Lower lobe of right lung (tissue), 2 donors: ENCODE measurements around the gene CDKN2AIP. TPM values are rescaled to one million over a fixed set of nuclear protein-coding genes. Genes with fewer than 3 reads are reported as not detected.

Experiments
- ATAC-seq, 2 donors: fragments of 200-7000 bp; cut with Tn5 transposase; one replicate each; pipeline ENCODE4 v1.9.1; 2020 to 2022; ENCODE audit warnings: mild to moderate bottlenecking in 2 of 2, moderate library complexity in 2 of 2
- DNase-seq: peaks from one replicate; pipeline ENCODE4 v3.0.0-alpha.2; 2020
- H3K27ac ChIP-seq: fragments of 200-600 bp; one replicate; pipeline ENCODE4 v1.8.0; 2022
- H3K27me3 ChIP-seq: fragments of 200-600 bp; one replicate; pipeline ENCODE4 v1.8.0; 2022; ENCODE audit warnings: low read depth
- H3K36me3 ChIP-seq: fragments of 200-600 bp; one replicate; pipeline ENCODE4 v1.8.0; 2022; ENCODE audit warnings: mild to moderate bottlenecking
- H3K4me1 ChIP-seq: fragments of 200-600 bp; one replicate; pipeline ENCODE4 v1.8.0; 2022
- H3K4me3 ChIP-seq: fragments of 200-600 bp; one replicate; pipeline ENCODE4 v1.8.0; 2022; ENCODE audit warnings: mild to moderate bottlenecking
- H3K9me3 ChIP-seq: fragments of 200-600 bp; one replicate; pipeline ENCODE4 v1.8.0; 2022
- CTCF ChIP-seq: fragments of 200-600 bp; IDR thresholded peaks from one replicate; pipeline ENCODE4 v1.8.0; 2022; ENCODE audit warnings: antibody characterized with exemption, mild to moderate bottlenecking
- intact Hi-C: fragments of 100-400 bp; cut with DNase I; formaldehyde crosslinking; loops from one replicate; pipeline ENCODE4 v1.11.0; 2022
- total RNA-seq: library from RNA; stranded (reverse); fragmentation: NEBNext Ultra II Directional; extraction: Animal tissue kit (Norgen Biotek cat#: 25700); gene quantifications from one replicate; pipeline ENCODE4 v1.2.1, GENCODE V29; 2021
- donor health status: DM: no; HTN: yes; CAD: no; lungs with severe emphysema.

Gene CDKN2AIP
- total RNA-seq, 1 donor from 2014 or later, result 15.4 TPM

- H3K4me3 ChIP-seq, result no peak overlapping the region
- ATAC-seq, result no peak
- H3K36me3 ChIP-seq, result no peaks in the 10 kb centered on the region
- no peak for DNase-seq
- no peaks in the 10 kb centered on the region for H3K9me3 ChIP-seq
- no peak overlapping the region for H3K27ac ChIP-seq
- no peak for TF ChIP-seq CTCF
- H3K4me1 ChIP-seq, result no peaks in the 10 kb centered on the region
- intact Hi-C loops, result no loop called here
- H3K27me3 ChIP-seq, result no peaks in the 10 kb centered on the region
These were observed 31.6 kb upstream of the CDKN2AIP start for GRCh38 chr4:183412821-183413220.

GRCh38 chr4:183413234-183414200 lies 30.9 kb upstream of the CDKN2AIP start:
- no peak overlapping the region for H3K27ac ChIP-seq

GRCh38 chr4:183416879-183417755 lies 27.3 kb upstream of the CDKN2AIP start:
- Histone ChIP-seq H3K4me3 (no peak overlapping the region), H3K27ac (no peak overlapping the region), H3K4me1 (no peaks in the 10 kb centered on the region), H3K27me3 (no peaks in the 10 kb centered on the region), H3K36me3 (no peaks in the 10 kb centered on the region), H3K9me3 (no peaks in the 10 kb centered on the region)
- ATAC-seq, result no peak
- DNase-seq, result no peak
- no peak for TF ChIP-seq CTCF
- intact Hi-C loops, result no loop called here

More at GRCh38 chr4:183413234-183414200, 30.9 kb upstream of the CDKN2AIP start:
- no peaks in the 10 kb centered on the region for H3K9me3 ChIP-seq
- TF ChIP-seq CTCF, result no peak
- DNase-seq (no peak), ATAC-seq (no peak)
- H3K4me1 ChIP-seq, result no peaks in the 10 kb centered on the region
- no peaks in the 10 kb centered on the region for H3K36me3 ChIP-seq
- H3K4me3 ChIP-seq, result no peak overlapping the region
- no peaks in the 10 kb centered on the region for H3K27me3 ChIP-seq
- intact Hi-C loops, result no loop called here

DNA sequence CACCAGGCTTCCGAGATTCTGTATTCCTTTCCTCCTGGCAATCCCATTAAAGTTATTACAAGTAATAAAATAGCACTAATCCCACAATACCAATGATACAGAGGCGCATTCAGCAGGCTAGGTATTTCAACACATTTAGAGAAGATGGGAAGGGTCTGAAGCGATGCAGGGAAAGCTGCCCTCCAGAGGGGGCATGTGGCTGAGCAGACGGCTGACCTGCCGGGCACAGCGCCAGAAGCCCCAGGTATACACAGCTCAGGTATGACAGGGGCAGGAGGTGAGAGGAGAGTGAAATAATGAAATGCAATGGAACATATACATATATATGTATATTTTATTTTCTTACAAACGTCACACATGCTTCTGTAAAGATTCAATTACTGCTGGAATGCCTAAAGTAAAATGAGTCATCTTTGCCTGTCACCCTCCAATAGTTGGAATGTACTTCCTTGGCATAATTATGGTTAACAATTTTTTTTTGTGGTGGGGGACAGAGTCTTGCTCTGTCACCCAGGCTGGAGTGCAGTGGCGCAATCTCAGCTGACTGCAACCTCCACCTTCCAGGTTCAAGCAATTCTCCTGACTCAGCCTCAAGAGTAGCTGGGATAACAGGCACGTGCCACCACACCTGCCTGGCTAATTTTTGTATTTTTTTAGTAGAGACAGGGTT lies 21.3 kb upstream of the CDKN2AIP start:
- DNase-seq (no peak), ATAC-seq (no peak)
- TF ChIP-seq CTCF, result no peak
- H3K4me3 ChIP-seq, result no peak overlapping the region
- H3K4me1 ChIP-seq, result no peaks in the 10 kb centered on the region
- no peaks in the 10 kb centered on the region for H3K36me3 ChIP-seq
- H3K9me3 ChIP-seq, result no peaks in the 10 kb centered on the region
- no peaks in the 10 kb centered on the region for H3K27me3 ChIP-seq
- intact Hi-C loops, result no loop called here
- H3K27ac ChIP-seq, result no peak overlapping the region

DNA sequence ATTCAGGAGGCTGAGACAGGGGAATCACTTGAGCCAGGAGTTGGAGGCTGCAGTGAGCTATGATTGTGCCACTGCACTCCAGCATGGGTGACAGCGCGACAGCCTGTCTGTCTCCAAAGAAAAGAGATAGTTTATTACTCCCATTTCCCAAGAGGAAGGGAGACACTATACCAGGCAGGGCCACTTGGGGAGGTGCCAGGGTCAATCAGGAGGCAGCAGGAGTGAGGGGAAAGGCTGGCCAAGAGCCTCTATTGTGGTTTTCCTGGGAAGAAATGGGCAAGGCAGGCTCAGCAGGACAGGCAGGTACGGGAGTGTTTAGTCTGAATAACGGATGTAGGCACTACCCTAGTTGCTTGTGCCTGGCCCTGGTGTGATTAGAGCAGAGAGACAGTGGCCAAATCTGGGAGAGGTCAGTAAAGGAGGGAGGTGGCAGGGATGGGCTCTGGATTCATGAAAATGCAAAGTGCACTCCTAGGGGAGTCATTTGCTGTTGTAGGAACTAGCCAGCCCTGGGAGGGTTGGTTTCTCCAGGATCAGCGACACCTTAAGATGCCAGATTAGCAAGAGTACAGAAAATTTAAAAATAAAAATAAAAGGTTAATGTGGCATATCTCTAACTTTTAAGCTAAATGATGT lies 20.2 kb upstream of the CDKN2AIP start:
- intact Hi-C loops, result no loop called here
- Histone ChIP-seq H3K36me3 (no peaks in the 10 kb centered on the region), H3K4me3 (no peak overlapping the region), H3K9me3 (no peaks in the 10 kb centered on the region), H3K4me1 (no peaks in the 10 kb centered on the region), H3K27me3 (no peaks in the 10 kb centered on the region), H3K27ac (no peak overlapping the region)
- no peak for TF ChIP-seq CTCF
- no peak for DNase-seq
- ATAC-seq, result peak; percentile 20 to 28
